GM19455 (cell line): ENCODE measurements around the gene SDF2L1.
"Not testable (repeated sequence)": the region's sequence is repeated elsewhere in the genome, so short reads cannot be mapped to it uniquely, and the experiment has no call there.

Experiments
- ATAC-seq: cut with Tn5 transposase; IDR thresholded peaks from one replicate; pipeline ENCODE4 v1.9.1; 2021; ENCODE audit not compliant: unreplicated experiment

The SDF2L1 gene

DNA sequence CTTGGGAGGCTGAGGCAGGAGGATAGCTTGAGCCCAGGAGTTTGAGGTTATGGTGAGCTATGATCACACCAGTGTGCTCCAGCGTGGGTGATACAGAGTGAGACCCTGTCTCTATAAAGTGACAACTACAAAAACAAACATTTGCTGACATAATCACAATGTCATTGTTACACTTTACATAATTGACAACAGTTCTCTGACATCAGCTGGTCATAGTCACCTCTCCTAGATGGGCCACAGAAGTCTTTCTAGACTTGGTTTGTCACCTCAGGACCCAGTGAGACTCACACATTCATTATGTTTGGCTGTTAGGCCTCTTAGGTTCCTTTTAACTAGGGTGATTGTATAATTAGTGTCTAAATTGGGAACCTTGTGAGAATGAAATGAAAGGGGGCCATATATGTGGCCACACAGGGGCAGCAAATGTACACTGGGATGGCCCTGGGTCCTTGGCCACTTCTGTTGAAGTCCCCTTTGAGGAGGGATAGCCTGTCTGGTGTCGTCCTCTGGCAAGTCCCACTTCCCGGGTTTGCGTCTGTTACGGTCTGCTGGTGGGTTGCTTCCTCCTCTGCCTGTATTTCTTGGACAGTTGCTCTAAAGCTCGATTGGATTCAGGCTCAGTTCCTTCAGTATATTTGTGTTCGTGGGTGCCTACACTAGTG lies 17.9 kb downstream of the SDF2L1 start:
- ATAC-seq = no peak

DNA sequence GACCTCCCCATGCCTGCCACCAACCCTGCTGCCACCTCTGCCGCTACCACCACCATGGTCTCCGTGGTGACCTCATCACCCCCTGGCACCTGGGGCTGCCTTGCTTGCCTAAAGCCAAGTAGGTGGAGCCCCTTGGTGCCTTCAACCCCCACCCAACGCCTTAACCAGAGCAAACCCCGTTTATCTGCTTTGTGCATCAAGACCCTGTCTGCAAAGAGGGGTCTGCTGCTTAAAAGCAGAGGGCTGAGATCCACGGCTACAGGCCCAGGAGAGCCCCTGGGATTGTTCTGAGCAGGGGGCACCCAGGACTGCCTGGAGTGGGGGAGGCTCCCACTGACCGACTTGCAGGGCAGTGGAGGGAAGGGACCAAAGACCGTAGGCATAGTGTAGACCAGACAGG lies 18.8 kb downstream of the SDF2L1 start:
- ATAC-seq = no peak

GRCh38 chr22:21661991-21662390 lies 19.9 kb downstream of the SDF2L1 start:
- no peak for ATAC-seq

GRCh38 chr22:21663738-21664137 lies 21.6 kb downstream of the SDF2L1 start:
- no peak for ATAC-seq

DNA sequence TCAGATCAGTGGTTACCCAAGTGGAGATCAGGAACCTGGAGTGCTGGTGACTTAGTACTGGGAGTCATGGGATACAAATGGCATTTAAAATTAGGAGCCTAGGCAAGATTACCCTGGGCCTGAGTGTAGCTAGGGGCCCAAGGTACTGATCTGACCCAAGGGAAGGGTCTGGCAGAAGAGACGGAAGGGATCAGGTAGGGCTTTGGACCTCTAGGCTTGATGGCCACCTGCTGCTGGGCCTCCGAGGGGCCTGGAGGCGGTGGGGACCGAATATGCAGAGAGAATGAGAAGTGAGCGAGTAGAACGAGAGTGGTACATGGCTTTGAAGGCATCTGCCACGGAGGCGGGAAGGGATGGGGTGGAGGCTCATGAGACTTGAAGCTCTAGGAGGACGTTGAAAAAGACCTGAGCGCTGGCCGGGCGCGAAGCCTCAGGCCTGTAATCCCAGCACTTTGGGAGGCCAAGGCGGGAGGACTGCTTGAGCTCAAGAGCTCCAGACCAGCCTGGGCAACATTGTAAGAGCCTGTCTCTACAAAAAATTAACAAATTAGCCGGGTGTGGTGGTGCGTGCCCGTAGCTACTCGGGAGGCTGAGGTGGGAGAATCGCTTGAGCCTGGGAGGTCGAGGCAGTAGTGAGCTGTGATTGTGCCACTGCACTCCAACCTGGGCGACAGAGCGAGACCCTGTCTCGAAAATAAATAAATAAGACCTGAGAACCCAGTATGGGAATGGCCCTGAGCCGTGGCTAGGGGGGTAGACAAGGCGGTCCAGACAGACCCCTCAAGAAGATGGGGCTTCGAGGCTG lies 23.1 kb downstream of the SDF2L1 start:
- ATAC-seq = no peak

DNA sequence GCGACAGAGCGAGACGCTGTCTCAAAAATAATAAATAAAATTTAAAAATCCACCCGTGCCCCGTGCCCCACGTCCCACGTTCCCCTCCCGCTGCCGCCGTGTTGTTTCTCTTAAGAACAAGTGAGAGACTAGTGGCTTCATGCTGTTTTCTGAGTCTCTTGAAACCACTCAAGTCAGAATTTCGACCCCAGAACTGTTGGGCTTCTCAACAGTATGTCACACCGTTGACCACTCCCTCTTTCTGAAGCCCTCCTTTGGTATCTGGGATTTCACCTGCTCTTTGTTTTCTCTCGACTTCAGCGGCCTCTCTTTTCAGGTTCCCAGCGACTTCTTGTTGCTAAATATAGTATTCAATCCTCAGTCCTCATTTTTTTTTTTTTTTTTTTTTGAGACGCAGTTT lies 24.7 kb downstream of the SDF2L1 start:
- ATAC-seq = no peak

DNA sequence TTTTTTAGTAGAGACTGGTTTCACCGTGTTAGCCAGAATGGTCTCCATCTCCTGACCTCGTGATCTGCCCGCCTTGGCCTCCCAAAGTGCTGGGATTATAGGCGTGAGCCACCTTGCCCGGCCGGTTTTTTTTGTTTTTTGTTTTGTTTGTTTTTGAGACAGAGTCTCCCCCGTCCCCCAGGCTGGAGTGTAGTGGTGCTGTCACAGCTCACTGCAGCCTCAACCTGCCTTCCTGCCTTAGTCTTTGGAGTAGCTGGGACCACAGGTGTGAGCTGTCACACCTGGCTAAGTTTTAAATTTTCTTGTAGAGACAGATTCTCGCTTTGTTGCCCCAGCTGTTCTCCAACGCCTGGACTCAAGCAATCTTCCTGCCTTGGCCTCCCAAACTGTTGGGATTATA lies 26.9 kb downstream of the SDF2L1 start:
- no peak for ATAC-seq

DNA sequence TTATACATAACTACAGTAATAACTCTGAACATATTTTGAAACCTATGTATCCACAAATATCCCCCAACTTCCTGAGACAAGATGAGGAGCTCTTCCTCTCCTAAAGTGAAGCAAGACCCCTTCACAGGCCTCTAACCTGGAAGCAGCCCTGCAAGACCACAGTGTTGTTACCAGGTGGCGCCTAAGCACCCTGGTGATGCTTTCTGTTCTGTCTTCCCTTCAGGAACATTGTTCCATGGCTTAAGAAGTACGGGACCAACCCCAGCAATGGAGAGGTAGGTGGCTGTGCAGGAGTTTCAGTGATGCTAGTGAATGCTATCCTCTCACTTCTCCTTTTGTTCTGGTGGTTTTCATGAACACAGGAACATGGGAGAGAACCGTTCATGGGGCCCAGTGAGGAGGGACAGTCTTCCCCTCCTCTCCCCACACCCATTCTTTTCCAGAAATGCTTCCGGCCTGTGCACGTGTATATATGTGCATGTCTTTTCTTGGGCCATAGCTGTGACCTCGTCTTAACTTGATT lies 30.1 kb downstream of the SDF2L1 start:
- no peak for ATAC-seq

DNA sequence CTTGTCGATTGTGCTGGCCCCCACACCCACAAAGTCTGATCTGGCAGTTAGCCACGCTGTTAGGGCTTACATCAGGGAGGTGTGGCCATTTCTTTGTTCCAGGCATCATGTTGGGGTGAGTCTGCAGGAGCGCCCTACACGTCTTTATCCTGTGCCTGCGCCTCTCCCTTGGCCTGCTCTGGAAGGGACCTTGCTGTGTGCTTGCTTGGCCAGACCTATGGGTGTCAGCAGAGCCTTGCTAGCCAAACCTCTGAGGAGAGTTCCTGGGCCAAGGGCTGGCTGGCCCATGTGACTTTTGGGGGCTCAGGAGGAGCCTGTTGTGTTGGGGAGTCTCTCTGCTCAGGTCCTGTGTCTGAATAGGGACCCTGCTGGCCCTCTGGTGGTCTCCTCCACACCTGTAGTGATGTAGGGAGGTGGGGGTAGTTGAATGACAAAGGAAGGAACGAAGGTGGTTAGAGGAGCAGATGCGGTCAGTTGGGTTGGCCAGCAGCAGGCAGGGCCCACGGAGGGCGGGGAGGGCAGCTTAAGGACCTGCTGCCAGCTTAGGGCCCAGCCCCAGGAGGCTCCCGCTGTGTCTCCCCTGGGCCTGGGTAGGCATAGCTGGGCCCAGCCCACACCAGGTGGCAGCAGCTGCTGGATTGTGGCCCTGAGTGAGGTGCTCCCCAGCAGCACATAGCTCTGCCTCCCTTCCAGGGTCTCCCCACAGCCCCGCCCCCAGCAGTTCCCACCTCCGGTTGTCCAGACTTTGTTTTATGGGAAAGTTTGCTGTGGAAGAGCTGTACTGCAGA lies 31.6 kb downstream of the SDF2L1 start:
- no peak for ATAC-seq

GRCh38 chr22:21674638-21675245 lies 32.6 kb downstream of the SDF2L1 start:
- no peak for ATAC-seq

- no peak for ATAC-seq
These were observed 35.7 kb downstream of the SDF2L1 start for GRCh38 chr22:21677606-21678443.

GRCh38 chr22:21678842-21679241 lies 36.7 kb downstream of the SDF2L1 start:
- not testable (repeated sequence) for ATAC-seq

- ATAC-seq = no peak
These were observed 37.3 kb downstream of the SDF2L1 start for GRCh38 chr22:21679383-21679782.

DNA sequence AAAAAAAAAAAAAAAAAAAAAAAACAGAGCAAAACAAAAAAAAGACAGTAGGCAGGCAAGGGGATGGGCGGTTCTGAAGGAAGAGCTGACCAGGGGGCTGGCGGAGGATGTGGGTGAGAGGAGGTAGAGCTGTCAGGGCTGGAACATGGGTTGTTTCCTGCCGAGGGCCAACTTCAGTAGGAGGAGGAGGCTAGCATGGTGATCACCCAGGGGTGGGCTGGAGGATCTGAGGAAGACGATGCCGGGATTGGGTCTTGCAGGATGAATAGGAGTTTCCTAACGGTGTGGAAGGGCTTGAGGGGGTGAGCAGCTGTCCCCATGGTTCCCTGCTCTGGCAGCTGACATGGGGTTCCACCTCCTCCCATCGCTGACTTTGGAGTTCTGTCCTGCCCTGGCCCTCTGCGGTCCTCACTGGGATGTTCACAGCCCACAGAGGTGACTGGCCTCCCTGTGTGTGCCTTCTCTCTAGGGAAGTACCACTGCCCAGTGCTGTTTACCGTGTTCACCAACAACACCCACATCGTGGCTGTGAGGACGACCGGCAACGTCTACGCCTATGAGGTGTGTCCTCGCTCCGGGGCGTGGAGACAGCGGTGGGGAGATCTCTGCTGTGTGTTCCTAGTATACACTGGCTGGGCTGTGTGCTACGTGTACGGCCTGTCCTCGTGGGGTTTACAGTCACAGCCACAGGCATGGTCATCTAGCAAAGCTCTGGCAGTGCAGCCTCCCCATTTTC lies 38.9 kb downstream of the SDF2L1 start:
- no peak for ATAC-seq

GRCh38 chr22:21681566-21682370 lies 39.7 kb downstream of the SDF2L1 start:
- no peak for ATAC-seq

GRCh38 chr22:21682385-21683175 lies 40.5 kb downstream of the SDF2L1 start:
- no peak for ATAC-seq

DNA sequence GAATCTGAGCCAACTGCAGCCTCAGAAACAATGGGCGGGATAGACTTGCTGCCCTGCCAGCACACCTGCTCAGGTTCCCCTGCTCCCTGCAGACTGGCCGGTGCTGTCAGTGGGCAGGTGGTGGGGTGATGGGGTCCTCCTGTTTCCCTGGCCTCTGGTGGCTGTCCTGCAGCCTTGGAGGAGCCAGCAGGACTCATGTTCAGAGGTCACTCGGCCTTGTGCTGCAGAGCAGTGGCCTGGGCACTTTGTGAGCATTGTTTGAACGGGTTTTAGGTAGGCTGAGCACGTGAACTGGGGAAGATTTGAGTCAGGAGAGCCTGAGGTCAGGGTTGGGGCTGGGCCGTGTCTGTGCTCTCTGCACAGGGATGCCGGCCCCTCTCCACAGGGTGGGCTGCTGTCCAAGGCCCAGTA lies 41.3 kb downstream of the SDF2L1 start:
- no peak for ATAC-seq
